Activated CD4-positive, CD25-positive, alpha-beta regulatory T cell (primary cell): ENCODE results near the gene ZNF550.

Experiments used
- DNase-seq, 4 experiments: peaks; one replicate each; lab custom pipeline; 2025; lab: John Stamatoyannopoulos, UW

Gene ZNF550

DNA sequence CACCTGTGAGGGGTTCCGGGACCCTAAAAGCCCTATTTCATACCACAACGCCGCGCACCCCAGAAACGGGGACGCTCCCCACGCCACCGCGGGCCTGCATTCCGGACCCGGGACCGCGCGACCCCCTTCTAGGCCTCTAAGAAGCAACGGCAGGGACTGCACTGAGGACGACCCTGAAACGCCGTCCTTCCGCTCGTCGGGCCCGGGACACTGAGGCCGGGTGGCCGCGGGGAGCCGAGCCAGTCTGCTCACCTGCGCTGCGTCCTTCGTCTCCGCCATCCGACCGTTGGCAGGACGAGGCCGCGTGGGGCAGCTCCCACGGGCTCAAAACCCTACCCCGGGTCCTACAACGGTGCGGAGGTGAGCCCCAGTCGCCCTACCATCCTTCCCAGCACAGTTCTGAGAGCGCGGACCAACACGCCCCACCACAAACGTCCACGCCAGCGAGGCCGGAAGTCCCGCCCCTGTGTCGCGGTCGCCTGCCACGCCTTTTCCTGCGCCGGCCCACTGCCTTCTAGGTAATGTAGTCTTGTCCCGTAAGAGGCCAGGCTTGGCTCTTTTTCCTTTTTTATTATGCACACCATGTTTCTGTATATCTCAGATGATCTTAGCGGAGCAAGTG is at the start of gene ZNF550:
ZNF550 (minus strand) TSS at position 460 of the 622 bp plus-strand sequence; CDS start at position 279, 181 bp downstream.
- DNase-seq: peak; percentile 70 to 79 (median 78)

DNA sequence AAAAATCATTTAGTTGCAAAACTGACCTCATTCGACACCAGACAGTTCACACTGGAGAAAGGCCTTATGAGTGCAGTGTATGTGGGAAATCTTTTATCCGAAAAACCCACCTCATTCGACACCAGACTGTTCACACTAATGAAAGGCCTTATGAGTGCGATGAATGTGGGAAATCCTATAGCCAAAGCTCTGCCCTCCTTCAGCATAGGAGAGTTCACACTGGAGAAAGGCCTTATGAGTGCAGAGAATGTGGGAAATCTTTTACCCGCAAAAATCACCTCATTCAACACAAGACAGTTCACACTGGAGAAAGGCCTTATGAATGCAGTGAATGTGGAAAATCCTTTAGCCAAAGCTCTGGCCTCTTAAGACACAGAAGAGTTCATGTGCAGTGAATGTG is 47.3 kb upstream of the ZNF550 start:
- DNase-seq: no peak

DNA sequence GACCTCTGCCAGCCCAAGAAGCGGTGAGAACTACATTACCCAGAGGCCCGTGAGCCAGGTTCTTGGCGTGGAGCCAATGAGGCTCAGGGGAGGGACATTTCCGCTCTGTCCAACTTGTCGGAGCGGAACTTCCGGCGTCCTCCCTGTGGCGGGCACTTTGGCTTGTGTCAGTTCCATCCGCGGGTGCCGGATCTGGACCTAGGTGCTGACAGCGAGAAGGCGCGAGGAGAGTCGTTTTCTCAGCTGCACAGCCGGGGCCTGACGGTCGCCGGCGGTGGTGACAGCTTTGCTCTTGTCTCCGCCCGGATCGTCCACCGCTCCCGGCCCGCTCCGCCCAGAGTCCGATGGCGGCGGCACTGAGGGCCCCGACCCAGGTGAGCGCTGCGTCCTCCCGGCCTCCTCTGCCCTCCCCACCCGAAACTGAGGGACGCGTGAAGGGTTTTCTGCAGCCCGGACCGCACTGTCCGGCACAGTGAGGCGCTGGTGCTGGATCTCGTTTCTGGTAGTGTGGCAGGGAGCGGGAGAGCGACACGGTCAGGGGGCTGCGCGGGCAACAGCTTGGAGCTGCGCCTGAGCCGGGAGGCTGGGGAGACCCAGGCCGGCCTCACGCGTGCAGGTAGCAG is 40.2 kb upstream of the ZNF550 start, which contains the start of gene ZNF530:
ZNF530 (plus strand) TSS at position 125 of the 623 bp plus-strand sequence. CDS start 4,461 bp downstream, outside the sequence.
- DNase-seq: peak; percentile 64 to 80 (median 74)

DNA sequence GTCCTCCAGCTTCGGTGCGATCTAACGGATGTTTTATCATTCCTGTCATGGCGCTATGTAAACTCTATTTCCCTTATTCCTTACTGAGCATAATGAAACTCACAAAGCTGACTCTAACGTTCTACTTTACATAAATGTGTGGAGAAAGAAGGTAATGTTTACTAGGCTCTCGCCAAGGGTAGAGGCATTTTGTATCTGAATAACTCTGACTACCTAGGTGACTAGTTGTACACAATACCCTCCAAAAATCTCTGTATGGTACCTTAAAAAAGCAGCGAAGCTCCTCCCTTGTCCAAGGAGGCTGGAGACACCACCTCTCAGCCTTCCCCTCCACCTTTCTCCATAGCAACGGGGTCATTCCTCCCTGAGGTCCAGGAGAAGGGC is 39.7 kb upstream of the ZNF550 start:
- DNase-seq: no peak

DNA sequence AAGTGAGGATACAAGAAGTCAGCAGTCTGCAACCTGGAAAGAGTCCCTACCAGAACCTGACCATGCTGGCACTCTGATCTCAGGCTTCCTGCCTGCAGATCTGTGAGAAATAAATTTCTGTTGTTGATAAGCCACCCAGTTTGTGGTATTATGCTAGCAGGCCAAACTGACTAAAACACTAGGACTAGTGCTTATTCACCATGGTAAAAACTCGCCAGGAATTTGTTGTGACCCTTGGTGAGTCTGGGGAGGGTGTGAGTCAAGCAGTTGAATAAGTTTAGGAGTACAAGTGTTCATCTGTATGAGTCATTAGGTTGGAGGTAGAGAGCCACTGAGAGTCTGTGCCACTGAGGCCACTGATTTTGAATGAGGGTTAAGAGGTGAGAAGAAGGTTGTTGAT is 27.9 kb upstream of the ZNF550 start:
- no peak for DNase-seq

DNA sequence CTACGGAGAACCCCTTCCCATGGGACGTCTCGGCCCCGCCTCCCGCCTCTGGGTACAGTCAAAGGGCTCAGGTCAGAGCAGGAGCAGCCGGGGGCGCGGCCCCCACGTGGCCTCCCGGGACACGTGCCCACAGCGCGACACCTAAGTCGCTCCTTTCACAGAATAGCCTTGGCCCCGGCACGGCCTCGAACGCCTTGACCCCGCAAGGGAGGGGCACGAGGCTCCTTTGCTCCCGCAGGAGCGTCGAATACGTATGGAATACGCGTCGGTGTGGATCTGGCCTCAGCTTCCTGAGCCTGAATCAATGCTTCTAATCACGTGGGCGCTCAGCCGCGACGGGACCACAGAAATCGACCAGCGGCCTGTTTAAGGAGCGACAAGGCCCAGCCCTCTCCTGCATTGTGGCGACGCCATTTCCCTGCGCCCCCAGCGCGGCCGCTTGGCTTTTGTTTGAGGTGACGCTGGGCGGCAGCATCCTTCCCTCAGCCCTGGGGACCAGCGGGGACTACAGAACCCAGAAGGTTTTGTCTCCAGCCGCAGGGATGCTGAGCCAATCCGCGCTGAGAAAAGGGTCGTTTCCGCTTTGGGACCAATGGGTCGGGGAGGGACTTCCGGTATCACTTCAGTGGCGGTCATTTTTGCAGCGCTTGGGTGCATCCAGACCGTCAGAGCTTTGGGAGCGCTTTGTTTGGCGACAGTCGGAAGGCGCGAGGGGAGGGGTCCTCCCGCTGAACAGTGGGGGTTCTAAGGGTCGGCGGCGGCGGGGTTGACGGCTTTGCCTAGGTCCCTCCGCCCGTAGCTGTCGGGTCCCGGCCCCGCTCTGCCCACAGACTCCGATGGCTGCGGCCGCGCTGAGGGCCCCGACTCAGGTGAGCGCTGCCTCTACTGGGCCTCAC is 24.1 kb upstream of the ZNF550 start, which contains the start of gene ZIK1:
ZIK1 (plus strand) TSS at position 625 of the 896 bp plus-strand sequence; CDS start at position 837, 212 bp downstream.
- DNase-seq: peak; percentile 64 to 77 (median 71)

DNA sequence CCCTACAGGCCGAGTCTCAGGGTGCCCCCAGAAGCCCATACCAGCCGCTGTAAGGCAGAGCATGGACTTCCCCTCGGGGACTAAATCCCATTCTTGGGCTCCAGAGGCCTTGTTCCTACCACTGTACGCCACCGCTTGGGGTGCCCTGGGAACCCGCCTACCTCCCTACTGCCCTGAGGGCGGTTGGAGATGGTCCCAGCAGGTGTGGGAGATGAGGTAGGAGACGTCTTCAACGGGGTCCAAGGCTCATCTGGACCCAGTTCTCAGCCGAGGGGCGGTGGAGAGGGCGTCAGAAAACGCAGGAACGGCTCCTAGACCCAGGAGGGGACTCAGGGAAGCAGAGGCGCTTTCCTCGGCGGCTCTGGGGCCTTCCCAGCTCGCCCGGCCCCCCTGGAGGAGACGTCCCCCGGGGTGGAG is 23.4 kb upstream of the ZNF550 start:
- DNase-seq: no peak

DNA sequence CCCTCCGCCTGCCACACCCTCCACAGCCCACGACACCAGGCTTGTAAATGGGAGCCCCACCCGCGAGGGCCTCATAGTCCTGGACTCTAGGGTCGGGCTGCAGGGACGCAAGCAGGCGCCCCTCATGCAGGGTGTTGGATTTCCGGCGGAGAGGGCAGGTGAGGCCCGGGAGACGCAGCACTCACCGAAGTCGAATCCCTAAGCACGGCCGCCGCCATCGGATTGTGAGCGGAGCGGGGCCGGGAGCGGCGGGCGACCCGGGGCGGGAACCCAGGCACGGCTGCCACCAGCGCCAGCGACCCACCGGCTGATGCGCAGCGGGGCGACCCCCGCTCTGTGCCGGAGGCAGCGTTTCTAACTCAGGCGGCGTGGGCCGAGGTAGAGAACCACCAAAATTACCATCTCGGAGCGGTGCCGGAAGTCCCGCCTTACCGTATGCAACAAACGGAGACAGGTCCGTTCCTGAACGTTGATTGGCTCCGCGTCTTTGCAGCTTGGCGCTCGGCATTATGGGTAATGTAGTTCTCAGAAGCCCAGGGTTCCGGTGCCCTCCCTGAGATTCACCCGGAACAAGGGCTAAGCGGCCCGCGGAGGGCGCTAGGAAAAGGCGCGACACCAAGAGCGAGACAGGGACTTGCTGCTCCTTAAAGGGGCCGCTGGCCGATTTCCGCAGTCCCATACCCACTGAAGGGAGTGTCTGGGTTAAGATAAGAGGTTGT is 19.0 kb upstream of the ZNF550 start, which contains the start of gene ZNF416:
ZNF416 (minus strand) TSS at position 425 of the 719 bp plus-strand sequence; CDS start at position 218, 207 bp downstream.
- DNase-seq: peak; percentile 85 to 91 (median 88)

DNA sequence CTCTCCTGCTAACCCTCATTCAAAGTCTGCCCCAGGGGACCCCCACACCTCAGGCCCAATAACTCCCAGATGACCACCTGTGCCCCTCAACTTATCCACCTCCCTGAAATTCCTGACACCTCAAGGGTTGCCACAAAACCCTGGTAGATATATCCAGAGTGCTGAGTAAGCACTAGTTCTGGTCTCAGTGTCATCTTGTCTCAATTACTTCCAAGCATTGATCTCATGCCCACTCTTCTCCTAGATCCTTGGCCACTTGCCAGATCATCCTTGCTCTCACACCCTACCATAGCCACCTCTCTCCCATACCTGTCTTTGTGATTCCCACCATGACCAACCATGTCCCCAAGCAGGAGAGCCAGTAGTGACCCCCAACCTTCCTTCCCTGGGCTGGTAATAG is 17.0 kb upstream of the ZNF550 start:
- DNase-seq: no peak

DNA sequence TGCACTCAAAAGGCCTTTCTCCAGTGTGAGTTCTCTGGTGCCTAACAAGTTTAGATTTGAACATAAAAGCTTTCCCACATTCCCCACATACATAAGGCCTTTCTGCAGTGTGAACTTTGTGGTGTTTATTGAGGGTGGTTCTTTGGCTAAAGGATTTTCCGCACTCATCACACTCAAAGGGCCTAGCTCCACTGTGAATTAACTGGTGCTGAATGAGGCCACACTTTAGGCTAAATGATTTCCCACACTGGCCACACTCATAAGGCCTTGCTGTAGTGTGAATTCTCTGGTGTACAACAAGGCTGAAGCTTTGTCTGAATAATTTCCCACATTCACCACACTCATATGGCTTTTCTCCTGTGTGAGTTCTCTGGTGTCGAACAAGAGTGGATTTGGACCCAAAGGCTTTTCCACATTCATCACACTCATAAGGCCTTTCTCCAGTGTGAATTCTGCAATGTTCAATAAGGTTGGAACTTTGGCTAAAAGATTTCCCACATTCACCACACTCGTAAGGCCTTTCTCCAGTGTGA is 12.8 kb upstream of the ZNF550 start:
- no peak for DNase-seq

DNA sequence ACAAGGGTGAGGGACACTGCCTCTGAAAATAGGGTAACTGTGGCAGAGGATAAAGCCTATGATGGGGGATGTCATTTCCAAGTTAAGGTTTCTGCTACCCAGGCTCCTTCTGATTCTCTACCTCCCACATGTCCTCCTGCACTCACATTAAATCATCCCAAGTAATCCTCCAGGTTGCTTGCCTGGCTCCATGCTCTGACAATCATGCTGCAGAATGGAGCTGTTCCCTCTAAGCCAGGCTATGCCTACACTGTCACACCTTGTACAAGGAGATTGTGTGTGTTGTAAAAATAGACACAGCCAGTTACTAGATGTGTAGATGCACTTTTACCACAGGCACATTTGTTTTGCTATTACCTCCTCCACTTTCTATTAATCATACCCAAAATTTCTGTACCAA is 11.0 kb upstream of the ZNF550 start:
- no peak for DNase-seq

DNA sequence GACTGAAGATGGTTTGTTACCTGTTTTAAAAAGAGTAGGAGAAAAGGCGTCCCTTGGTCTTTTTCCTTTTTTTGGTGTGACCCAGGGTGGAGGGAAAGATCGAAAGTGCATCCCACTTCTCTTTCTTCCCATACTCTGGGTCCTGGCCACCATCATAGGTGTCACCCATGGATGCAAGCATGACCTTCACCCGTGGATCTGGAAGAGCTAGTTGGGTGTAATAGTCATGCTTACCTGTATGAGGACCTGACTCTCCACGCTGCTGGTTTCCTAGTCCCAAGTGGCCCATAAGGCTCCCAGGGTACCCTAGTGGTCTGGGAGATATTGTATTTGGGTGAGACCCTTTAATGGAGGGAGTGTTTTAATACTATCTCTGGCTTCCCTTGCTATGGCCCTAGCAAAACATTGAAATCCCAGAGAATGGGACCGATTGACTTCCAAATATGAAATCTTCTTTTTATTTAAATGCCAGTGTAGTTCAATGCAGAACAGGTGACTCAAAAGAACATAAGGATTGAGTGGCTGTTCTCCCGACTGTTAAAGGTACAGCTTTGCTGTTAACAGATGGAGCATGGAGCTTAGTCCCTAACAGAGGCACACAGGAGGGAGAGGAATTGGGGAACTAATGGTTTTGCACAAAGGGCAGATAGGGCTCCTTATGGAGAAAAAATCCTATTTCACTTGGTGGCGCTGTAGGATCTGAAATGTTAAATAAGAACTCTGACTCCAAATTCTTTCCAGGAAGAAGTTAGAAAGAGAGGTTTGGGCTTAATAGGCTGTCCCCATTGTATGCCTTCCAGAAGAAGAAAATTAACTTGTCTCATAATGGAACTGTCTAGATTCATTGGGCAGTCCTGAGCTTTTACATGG is 7.0 kb upstream of the ZNF550 start:
- no peak for DNase-seq

DNA sequence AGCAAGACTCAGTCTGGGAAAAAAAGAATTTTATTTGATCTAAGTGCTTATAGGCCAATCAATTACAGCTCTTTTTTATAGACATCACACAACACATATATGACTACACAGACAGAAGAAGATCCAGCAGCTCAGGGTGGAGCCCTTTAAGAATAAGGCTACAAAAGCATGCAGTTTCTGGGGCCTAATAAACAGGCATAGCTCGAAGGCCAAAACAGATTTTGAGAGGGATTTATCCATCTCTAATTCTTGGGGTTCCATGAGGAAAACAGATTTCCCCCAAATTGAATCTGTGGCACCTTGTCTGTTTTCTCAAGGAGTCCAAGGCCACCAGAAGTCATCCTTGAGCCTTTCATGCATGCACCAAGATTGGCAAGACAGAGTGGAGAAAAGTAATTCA is 3.9 kb upstream of the ZNF550 start:
- no peak for DNase-seq

DNA sequence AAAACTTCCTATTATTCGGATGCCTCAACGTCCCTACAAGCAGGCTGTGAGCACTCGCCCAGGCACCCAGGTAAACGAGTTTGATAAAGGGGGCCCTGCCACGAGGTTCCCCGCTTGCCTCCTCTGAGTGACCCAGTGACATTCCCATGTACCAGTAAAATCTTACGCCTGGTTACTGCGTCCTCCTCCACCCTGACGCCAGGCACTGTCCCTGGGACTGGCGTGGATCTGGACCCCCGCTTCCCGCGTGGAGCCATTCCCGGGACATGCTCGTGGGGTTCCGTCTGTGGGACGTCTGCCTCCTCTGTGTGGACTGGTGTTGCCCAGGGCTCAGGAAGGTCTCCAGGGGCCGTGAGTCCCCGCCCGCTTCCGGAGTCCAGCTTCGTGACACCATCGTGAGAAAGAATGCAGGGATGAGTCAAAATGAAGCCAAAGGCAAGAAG is 407 bp upstream of the ZNF550 start:
- no peak for DNase-seq

DNA sequence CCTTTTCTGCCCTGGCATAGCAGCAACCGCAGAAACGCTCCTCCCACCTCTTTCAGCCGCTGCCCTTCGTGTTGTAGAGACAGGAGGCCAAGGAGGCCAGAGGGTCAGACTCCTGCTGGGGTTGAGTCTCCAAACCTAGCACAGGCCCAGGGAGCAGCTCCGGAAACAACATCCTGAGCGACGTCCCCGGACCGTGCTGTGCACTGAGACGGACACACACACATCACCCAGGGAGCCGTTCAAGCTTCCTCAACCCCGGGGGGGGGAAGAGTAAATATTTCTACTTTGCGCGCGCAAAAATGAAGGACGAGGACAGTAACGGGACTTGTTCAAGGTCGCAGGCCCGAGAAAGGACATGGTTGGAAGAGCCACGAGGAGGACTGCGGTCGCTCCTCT is 657 bp downstream of the ZNF550 start:
- peak in 1 of 4 experiments; percentile 2 for DNase-seq

DNA sequence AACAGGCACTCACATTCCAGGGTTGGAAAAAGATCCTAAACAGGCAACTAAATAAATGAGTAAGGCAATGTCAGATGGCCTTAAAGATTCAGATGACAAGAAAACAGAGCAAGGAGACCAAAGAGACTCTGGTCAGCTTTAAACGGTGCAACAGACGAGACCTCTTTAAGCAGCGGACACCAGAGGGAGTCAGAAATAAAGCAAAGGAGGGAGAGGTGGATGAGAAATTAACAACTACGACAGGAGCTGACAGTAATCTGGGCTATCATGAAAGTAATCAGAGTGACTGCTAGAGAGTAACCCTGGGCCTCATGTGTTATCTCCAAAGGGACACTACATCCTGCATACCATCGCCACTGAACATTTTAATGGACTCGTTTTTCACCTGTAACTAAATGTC is 1.1 kb downstream of the ZNF550 start:
- no peak for DNase-seq

DNA sequence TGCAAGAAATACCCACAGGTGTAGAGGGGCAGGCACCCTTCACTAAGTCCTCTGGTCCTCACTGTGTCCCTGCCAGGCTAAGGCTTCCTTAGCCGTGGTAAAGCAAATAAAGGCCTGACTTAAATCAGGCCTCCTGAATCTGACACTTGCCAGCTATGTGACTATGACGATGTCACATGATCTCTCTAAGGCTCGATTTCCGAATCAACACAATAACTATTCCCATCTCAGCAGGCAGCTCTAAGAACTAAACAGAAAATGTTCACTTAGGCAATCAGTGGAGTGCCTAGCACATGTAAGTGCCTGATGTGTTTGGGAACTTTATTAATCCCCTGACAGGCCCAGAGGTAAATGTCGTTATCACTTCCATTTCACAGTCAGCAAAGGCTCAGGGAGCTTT is 2.0 kb downstream of the ZNF550 start:
- DNase-seq: no peak

DNA sequence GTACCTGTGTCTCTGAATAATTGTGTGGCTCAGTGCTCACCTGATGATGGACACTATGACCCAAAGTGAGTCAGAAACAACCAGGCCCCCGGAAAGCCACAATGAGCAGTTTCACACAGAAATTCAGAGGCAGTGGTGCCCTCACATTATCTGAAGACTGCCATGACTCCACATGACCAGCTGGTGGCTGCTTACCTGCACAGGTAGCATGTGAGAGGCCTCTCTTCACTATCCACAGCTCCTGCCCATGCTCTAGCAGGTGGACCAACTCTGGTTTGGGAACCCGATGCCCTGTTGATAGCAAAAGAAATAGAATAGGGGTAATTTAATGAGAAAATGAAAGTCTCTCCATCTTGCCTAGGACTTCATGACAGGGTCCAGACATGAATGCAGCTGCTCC is 7.2 kb downstream of the ZNF550 start:
- DNase-seq: no peak

DNA sequence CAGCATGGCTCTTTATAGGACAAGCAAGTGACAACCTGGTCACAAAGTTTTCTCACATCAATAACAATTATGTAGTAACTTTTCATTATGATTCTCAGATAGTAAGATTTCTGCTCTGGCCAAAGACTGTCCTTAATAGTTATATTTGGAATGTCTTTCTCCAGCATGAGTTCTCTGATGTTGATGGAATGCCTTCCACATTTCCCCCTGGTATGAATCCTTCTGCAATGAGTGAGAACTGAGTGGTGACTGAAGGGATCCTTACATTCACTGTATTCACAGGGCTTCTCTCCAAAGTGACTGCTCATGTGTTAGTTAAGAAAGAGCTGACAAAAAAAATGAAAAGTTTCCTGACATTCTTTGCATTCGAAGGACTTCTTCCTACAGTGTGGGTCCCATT is 13.2 kb downstream of the ZNF550 start:
- DNase-seq: no peak

DNA sequence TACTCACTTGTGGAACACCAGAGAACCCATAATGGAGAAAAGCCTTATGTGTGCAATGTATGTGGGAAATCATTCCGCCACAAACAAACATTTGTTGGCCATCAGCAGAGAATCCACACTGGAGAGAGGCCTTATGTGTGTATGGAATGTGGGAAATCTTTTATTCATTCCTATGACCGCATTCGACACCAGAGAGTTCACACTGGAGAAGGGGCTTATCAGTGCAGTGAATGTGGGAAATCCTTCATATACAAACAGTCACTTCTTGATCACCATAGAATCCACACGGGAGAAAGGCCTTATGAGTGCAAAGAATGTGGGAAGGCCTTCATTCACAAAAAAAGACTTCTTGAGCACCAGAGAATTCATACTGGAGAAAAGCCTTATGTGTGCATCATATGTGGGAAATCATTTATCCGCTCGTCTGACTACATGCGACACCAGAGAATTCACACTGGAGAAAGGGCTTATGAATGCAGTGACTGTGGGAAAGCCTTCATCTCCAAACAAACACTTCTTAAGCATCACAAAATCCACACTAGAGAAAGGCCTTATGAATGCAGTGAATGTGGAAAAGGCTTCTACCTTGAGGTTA is 21.6 kb downstream of the ZNF550 start:
- no peak for DNase-seq
